K562 (cell line): ENCODE data around the gene SULT2B1. TPM values are rescaled to one million over a fixed set of nuclear protein-coding genes. Genes with fewer than 3 reads are reported as not detected.
A peak's percentile ranks its signal among the peaks of the same experiment; 100 is the strongest.

Source experiments
- ETS2 ChIP-seq: IDR thresholded peaks from 2 replicates; pipeline ENCODE4 v1.6.1; 2016; ENCODE audit warnings: borderline replicate concordance, missing genetic modification characterization, mild to moderate bottlenecking, moderate library complexity, missing compliant biosample characterization; ENCODE audit not compliant: poor library complexity, severe bottlenecking
- FIP1L1 ChIP-seq: fragments of 200-400 bp; formaldehyde crosslinking; IDR thresholded peaks from 2 replicates; pipeline ENCODE4 v1.6.1; 2018; ENCODE audit warnings: mild to moderate bottlenecking, low read depth, low read length; ENCODE audit not compliant: poor library complexity, severe bottlenecking
- FOXA3 ChIP-seq, 2 experiments: fragments of 450-650 bp in 1 of 2; sonication (generic) in 1 of 2; formaldehyde crosslinking; IDR thresholded peaks in 1 of 2; conservative IDR thresholded peaks in 1 of 2; 2 replicates each; pipeline versions ENCODE4 v1.4.0 to v1.8.0; 2020 to 2022; ENCODE audit warnings: mild to moderate bottlenecking in 2 of 2, missing genetic modification reagents in 1 of 2
- KLF1 ChIP-seq: fragments of 450-650 bp; IDR thresholded peaks from 2 replicates; pipeline ENCODE4 v1.6.1; 2016; ENCODE audit warnings: missing genetic modification characterization, missing compliant biosample characterization
- PHF20 ChIP-seq: fragments of 450-650 bp; IDR thresholded peaks from 2 replicates; pipeline ENCODE4 v1.6.1; 2018; ENCODE audit not compliant: partially characterized antibody
- PTRF ChIP-seq: fragments of 450-650 bp; IDR thresholded peaks from 2 replicates; pipeline ENCODE4 v1.6.1; 2016; ENCODE audit warnings: mild to moderate bottlenecking, missing genetic modification characterization, missing compliant biosample characterization
- PYGO2 ChIP-seq: fragments of 450-650 bp; IDR thresholded peaks from 2 replicates; pipeline ENCODE4 v1.6.1; 2016; ENCODE audit warnings: mild to moderate bottlenecking, missing genetic modification characterization, moderate library complexity, missing compliant biosample characterization
- RHOXF2B ChIP-seq: fragments of 250-450 bp; sonication (Bioruptor Pico); conservative IDR thresholded peaks from 2 replicates; pipeline ENCODE4 v1.5.1; 2021
- SMARCB1 ChIP-seq: IDR thresholded peaks from 2 replicates; pipeline ENCODE4 v1.6.1; 2011; ENCODE audit warnings: improper control_type of control experiment, low read depth; ENCODE audit not compliant: insufficient read length
- SP1 ChIP-seq: sonication (generic); formaldehyde crosslinking; IDR thresholded peaks from 2 replicates; pipeline ENCODE4 v1.8.1; 2022; ENCODE audit warnings: mild to moderate bottlenecking, missing genetic modification reagents
- SUPT5H ChIP-seq: fragments of 450-650 bp; IDR thresholded peaks from 2 replicates; pipeline ENCODE4 v1.6.1; 2016
- TFAP4 ChIP-seq: sonication (generic); formaldehyde crosslinking; IDR thresholded peaks from 2 replicates; pipeline ENCODE4 v1.8.0; 2022; ENCODE audit warnings: missing genetic modification reagents, mild to moderate bottlenecking, moderate library complexity, borderline replicate concordance
- TFE3 ChIP-seq: fragments of 450-650 bp; formaldehyde crosslinking; IDR thresholded peaks from 2 replicates; pipeline ENCODE4 v1.4.0; 2020; ENCODE audit warnings: mild to moderate bottlenecking, mixed read lengths
- THRB ChIP-seq: fragments of 450-650 bp; formaldehyde crosslinking; conservative IDR thresholded peaks from 2 replicates; pipeline ENCODE4 v1.4.0; 2022; ENCODE audit warnings: mild to moderate bottlenecking, missing genetic modification characterization
- ZBTB17 ChIP-seq: fragments of 450-650 bp; formaldehyde crosslinking; IDR thresholded peaks from 2 replicates; pipeline ENCODE4 v1.4.0; 2020; ENCODE audit warnings: mild to moderate bottlenecking
- ZNF212 ChIP-seq: fragments of 450-650 bp; formaldehyde crosslinking; IDR thresholded peaks from 2 replicates; pipeline ENCODE4 v1.4.0; 2020; ENCODE audit warnings: mild to moderate bottlenecking
- ZNF507 ChIP-seq: conservative IDR thresholded peaks from 2 replicates; pipeline ENCODE4 v1.6.1; 2017; ENCODE audit warnings: missing genetic modification characterization, missing compliant biosample characterization
- ZNF609 ChIP-seq: sonication (generic); formaldehyde crosslinking; IDR thresholded peaks from 2 replicates; pipeline ENCODE4 v1.8.1; 2023; ENCODE audit warnings: missing genetic modification reagents, mild to moderate bottlenecking, borderline replicate concordance
- ZNF785 ChIP-seq: fragments of 250-450 bp; sonication (Bioruptor Pico); IDR thresholded peaks from 2 replicates; pipeline ENCODE4 v1.4.0; 2020; ENCODE audit warnings: mild to moderate bottlenecking
- polyA plus RNA-seq, 8 experiments: library from polyadenylated mRNA; depleted of rRNA in 4 of 8; stranded (reverse) in 5 of 8; unstranded in 3 of 8; fragments of >200 nt; fragmentation: Nextera tagmentation in 2 of 8; fragmentation: Illumina TruSeq in 1 of 8; extraction: Ambion mirVana in 2 of 8; extraction: Trizol in 1 of 8; gene quantifications; 2 replicates each; pipeline versions ENCODE4 v1.2.1 to v1.2.3, GENCODE V29; 2011 to 2014; ENCODE audit warnings: inconsistent platforms in 1 of 8, missing spikeins in 1 of 8
- total RNA-seq, 7 experiments: library from RNA; depleted of rRNA in 6 of 7; stranded (reverse); fragments of >200 nt in 6 of 7; fragmentation: Illumina TruSeq in 2 of 7; extraction: Trizol in 2 of 7; gene quantifications; 2 replicates each; pipeline versions ENCODE4 v1.2.1 to v1.2.3, GENCODE V29; 2011 to 2021; ENCODE audit warnings: low replicate concordance in 1 of 7

SULT2B1 gene
- total and polyA plus RNA-seq, 9 of the 15 experiments (the other 6 are each of a cell fraction or from before 2014, with no cell fraction given), result 0.09 to 0.62 (median 0.22) TPM; not detected in 2

GRCh38 chr19:48637948-48638830 lies 86.2 kb downstream of the SULT2B1 start (continued):
- TF ChIP-seq ZNF507 (tag) (no peak), SMARCB1 (no peak), FOXA3 (CRISPR knock-in tag; conservative IDR thresholded peaks at IDR 0.05 in 1 of 2, IDR thresholded peaks at IDR 0.05 in 1 of 2) (no peak), SUPT5H (0 out of 2 replicates have a peak, but pooled peaks have one; percentile 38), PTRF (tag) (no peak), TFAP4 (CRISPR knock-in tag) (no peak), PYGO2 (tag) (no peak), FIP1L1 (no peak), ETS2 (tag) (no peak), SP1 (CRISPR knock-in tag) (peak; percentile 60), TFE3 (CRISPR knock-in tag) (no peak), ZNF609 (CRISPR knock-in tag) (0 out of 2 replicates have a peak, but pooled peaks have one; percentile 78), THRB (CRISPR knock-in tag) (peak; percentile 51; the same call in 1 of the 2 replicates), ZBTB17 (no peak), RHOXF2B (CRISPR knock-in tag) (no peak), KLF1 (tag) (no peak), ZNF785 (CRISPR knock-in tag) (no peak), PHF20 (no peak), ZNF212 (CRISPR knock-in tag) (no peak)
